Measurements from ENCODE around the gene ZNF423. TPM values are rescaled to one million over a fixed set of nuclear protein-coding genes. Genes with fewer than 3 reads are reported as not detected.

The ZNF423 gene
- polyA plus RNA-seq, 1 donor from 2014 or later, result 4.5 TPM

- Histone ChIP-seq H3K9me2 (ENCODE audit: insufficient read depth, low read length) (no peaks in the 10 kb centered on the region), H3K9ac (ENCODE audit: low read length) (no peak overlapping the region), H3K4me2 (ENCODE audit: low read length) (no peak overlapping the region), H2AFZ (ENCODE audit: low read depth, low read length) (no peak overlapping the region), H3K9me3 (ENCODE audit: low read length) (no peaks in the 10 kb centered on the region), H3K27ac (ENCODE audit: low read length) (no peak overlapping the region), H4K20me1 (ENCODE audit: insufficient read depth) (no peaks in the 10 kb centered on the region), H3K4me3 (ENCODE audit: low read length) (no peak overlapping the region), H3F3A (ENCODE audit: insufficient read depth, low read length, poor library complexity, severe bottlenecking) (no peaks in the 10 kb centered on the region), H3K36me3 (ENCODE audit: insufficient read depth, low read length) (no peaks in the 10 kb centered on the region), H3K27me3 (ENCODE audit: insufficient read depth, low read depth, low read length) (no peaks in the 10 kb centered on the region), H3K79me2 (replicated peaks; ENCODE audit: insufficient read depth, low read length) (peaks cover 9% of the 10 kb centered on the region)
- TF ChIP-seq SMC3 (conservative IDR thresholded peaks at IDR 0.05; ENCODE audit: poor library complexity) (no peak), EZH2 (IDR thresholded peaks at IDR 0.05; ENCODE audit: borderline replicate concordance, insufficient read depth, low read length, poor library complexity, severe bottlenecking) (no peak), RAD21 (conservative IDR thresholded peaks at IDR 0.05) (no peak), TAF1 (IDR thresholded peaks at IDR 0.05; ENCODE audit: low read depth) (no peak), CTCF (IDR thresholded peaks at IDR 0.05; ENCODE audit: poor library complexity, severe bottlenecking) (no peak), REST (IDR thresholded peaks at IDR 0.05; ENCODE audit: borderline replicate concordance) (no peak)
These were observed 116.5 kb downstream of the ZNF423 start for GRCh38 chr16:49739381-49739780.

GRCh38 chr16:49738832-49739231, 117.1 kb downstream of the ZNF423 start:
- H3F3A ChIP-seq (ENCODE audit: insufficient read depth, low read length, poor library complexity, severe bottlenecking), result no peaks in the 10 kb centered on the region

More at GRCh38 chr16:49738832-49739231, 117.1 kb downstream of the ZNF423 start:
- no peaks in the 10 kb centered on the region for H3K27me3 ChIP-seq (ENCODE audit: insufficient read depth, low read depth, low read length)
- H3K79me2 ChIP-seq (replicated peaks; ENCODE audit: insufficient read depth, low read length), result peaks cover 9% of the 10 kb centered on the region
- H3K9me2 ChIP-seq (ENCODE audit: insufficient read depth, low read length), result no peaks in the 10 kb centered on the region
- H3K27ac ChIP-seq (ENCODE audit: low read length), result no peak overlapping the region
- no peak overlapping the region for H3K9ac ChIP-seq (ENCODE audit: low read length)
- TF ChIP-seq SMC3 (conservative IDR thresholded peaks at IDR 0.05; ENCODE audit: poor library complexity) (no peak), EZH2 (IDR thresholded peaks at IDR 0.05; ENCODE audit: borderline replicate concordance, insufficient read depth, low read length, poor library complexity, severe bottlenecking) (no peak), MXI1 (conservative IDR thresholded peaks at IDR 0.05; ENCODE audit: poor library complexity, severe bottlenecking) (no peak), TAF1 (IDR thresholded peaks at IDR 0.05; ENCODE audit: low read depth) (no peak), REST (IDR thresholded peaks at IDR 0.05; ENCODE audit: borderline replicate concordance) (no peak), CTCF (IDR thresholded peaks at IDR 0.05; ENCODE audit: poor library complexity, severe bottlenecking) (no peak), RAD21 (conservative IDR thresholded peaks at IDR 0.05) (no peak), POLR2AphosphoS5 (IDR thresholded peaks at IDR 0.05) (no peak), EP300 (conservative IDR thresholded peaks at IDR 0.05; ENCODE audit: poor library complexity, severe bottlenecking) (no peak)
- no peaks in the 10 kb centered on the region for H3K36me3 ChIP-seq (ENCODE audit: insufficient read depth, low read length)
- H2AFZ ChIP-seq (ENCODE audit: low read depth, low read length), result no peak overlapping the region
- no peak overlapping the region for H3K4me2 ChIP-seq (ENCODE audit: low read length)
- no peaks in the 10 kb centered on the region for H4K20me1 ChIP-seq (ENCODE audit: insufficient read depth)
- H3K9me3 ChIP-seq (ENCODE audit: low read length), result no peaks in the 10 kb centered on the region
- no peak overlapping the region for H3K4me3 ChIP-seq (ENCODE audit: low read length)
